ENCODE results near the gene SPSB3. TPM values are rescaled to one million over a fixed set of nuclear protein-coding genes. Genes with fewer than 3 reads are reported as not detected.
"Not testable (repeated sequence)": the region's sequence is repeated elsewhere in the genome, so short reads cannot be mapped to it uniquely, and the experiment has no call there.

Gene SPSB3
- total RNA-seq, 2 experiments from 2014 or later = 12.3 to 12.8 TPM

DNA sequence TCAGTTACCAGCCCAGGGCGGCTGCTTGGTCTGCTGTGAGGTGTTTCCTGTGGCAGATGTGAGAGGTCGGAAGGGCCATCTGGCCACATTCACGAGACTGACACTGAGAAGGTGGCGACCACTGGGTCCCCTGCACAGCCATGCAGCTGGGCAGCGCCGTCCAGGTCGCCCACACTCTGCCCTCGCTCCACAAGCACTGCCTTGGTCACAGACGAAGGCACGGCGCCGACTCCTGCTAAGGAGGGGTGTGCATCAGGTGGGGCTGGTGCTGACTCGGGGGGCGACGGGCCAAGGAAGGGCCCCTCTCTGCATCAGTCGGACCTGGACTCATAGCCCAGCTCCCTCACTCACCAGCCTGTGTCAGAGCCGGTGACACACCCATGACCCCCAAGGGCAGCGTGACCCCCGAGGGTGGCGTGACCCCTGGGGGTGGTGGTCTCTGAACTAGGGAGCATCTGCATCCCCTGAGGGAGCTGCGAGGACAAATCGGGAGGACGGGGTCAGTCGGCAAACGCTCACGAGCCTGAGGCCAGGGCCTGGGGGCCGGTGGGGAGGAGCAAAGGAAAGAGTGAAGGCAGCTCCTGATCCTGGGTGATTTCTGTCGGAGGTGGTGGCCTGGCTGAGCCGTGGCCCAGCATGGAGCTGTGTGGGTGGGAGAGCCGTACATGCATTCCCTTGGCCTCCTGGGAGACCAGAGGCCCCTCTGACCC lies 41.4 kb downstream of the SPSB3 start:
- H3K4me3 Mint-ChIP-seq = no peak overlapping the region
- H3K27me3 Mint-ChIP-seq = no peaks in the 10 kb centered on the region
- H3K9me3 Mint-ChIP-seq = no peaks in the 10 kb centered on the region
- DNase-seq = no peak
- H3K27ac Mint-ChIP-seq = no peak overlapping the region
- peaks cover 1% of the 10 kb centered on the region for H3K36me3 Mint-ChIP-seq
- H3K4me1 Mint-ChIP-seq = no peaks in the 10 kb centered on the region

- Mint-ChIP-seq H3K36me3 (peaks cover 1% of the 10 kb centered on the region), H3K4me1 (no peaks in the 10 kb centered on the region), H3K27me3 (no peaks in the 10 kb centered on the region), H3K9me3 (no peaks in the 10 kb centered on the region), H3K27ac (no peak overlapping the region), H3K4me3 (no peak overlapping the region)
- no peak for DNase-seq
These were observed 42.1 kb downstream of the SPSB3 start for GRCh38 chr16:1740234-1740633.

- peaks cover 2% of the 10 kb centered on the region for H3K36me3 Mint-ChIP-seq
- H3K27me3 Mint-ChIP-seq = no peaks in the 10 kb centered on the region
- H3K4me3 Mint-ChIP-seq = no peak overlapping the region
- DNase-seq = no peak
- H3K9me3 Mint-ChIP-seq = no peaks in the 10 kb centered on the region
- no peaks in the 10 kb centered on the region for H3K4me1 Mint-ChIP-seq
- no peak overlapping the region for H3K27ac Mint-ChIP-seq
These were observed 47.6 kb downstream of the SPSB3 start for GRCh38 chr16:1734816-1735215.

- Mint-ChIP-seq H3K4me1 (no peaks in the 10 kb centered on the region), H3K27ac (no peak overlapping the region), H3K9me3 (no peaks in the 10 kb centered on the region), H3K27me3 (no peaks in the 10 kb centered on the region), H3K4me3 (no peak overlapping the region), H3K36me3 (peaks cover 2% of the 10 kb centered on the region)
- no peak for DNase-seq
These were observed 48.2 kb downstream of the SPSB3 start for GRCh38 chr16:1734123-1734522.

- not testable (repeated sequence) for H3K9me3 Mint-ChIP-seq, H3K27ac Mint-ChIP-seq, H3K27me3 Mint-ChIP-seq, H3K36me3 Mint-ChIP-seq, H3K4me1 Mint-ChIP-seq, DNase-seq, H3K4me3 Mint-ChIP-seq
These were observed 49.8 kb downstream of the SPSB3 start for GRCh38 chr16:1732551-1732987.

DNA sequence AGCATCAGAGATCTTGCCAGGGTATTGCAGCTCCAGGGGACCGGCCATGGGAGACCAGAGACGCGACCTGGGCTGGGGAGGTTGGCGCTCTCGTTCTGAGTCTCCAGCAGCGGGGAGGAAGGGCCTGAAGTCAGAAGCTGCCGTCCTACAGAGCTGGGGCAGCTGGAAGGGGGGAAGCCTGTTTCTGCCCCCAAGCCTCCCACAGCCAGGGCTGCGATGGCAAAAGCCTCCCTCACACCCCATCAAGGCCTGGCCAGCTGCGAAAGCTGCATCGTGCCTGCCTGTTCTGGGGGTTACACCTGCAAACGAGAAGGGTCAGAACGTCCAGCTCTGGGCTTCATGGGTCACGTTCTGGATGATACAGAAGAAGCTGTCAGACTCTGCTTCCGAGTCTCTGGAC lies 50.3 kb downstream of the SPSB3 start:
- H3K36me3 Mint-ChIP-seq = peaks cover 2% of the 10 kb centered on the region
- H3K4me3 Mint-ChIP-seq = no peak overlapping the region
- H3K9me3 Mint-ChIP-seq = no peaks in the 10 kb centered on the region
- DNase-seq = no peak
- H3K4me1 Mint-ChIP-seq = no peaks in the 10 kb centered on the region
- no peaks in the 10 kb centered on the region for H3K27me3 Mint-ChIP-seq
- H3K27ac Mint-ChIP-seq = no peak overlapping the region

DNA sequence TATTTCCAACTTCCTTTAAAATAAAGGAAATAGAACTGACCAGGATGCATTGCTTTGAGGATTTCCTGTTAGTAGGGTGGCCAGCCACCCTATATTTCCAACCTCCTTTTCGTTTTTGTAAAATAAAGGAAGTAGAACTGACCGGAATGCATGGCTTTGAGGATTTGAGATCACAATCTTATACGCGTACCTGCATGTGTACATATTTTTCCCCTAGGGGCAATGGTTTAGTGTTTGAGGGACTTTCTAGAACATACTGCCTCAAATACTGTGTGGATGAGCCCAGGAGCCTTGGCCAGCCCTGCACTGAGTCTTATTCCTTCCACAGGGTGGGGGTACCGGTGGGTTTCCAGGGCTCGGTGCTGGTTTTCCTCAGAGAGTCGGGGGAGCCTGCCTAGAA lies 50.8 kb downstream of the SPSB3 start:
- DNase-seq = no peak
- Mint-ChIP-seq H3K4me3 (no peak overlapping the region), H3K27ac (no peak overlapping the region), H3K27me3 (no peaks in the 10 kb centered on the region), H3K4me1 (no peaks in the 10 kb centered on the region), H3K9me3 (no peaks in the 10 kb centered on the region), H3K36me3 (peaks cover 5% of the 10 kb centered on the region)

- peaks cover 5% of the 10 kb centered on the region for H3K36me3 Mint-ChIP-seq
- no peaks in the 10 kb centered on the region for H3K27me3 Mint-ChIP-seq
- no peaks in the 10 kb centered on the region for H3K4me1 Mint-ChIP-seq
- H3K4me3 Mint-ChIP-seq = no peak overlapping the region
- H3K9me3 Mint-ChIP-seq = no peaks in the 10 kb centered on the region
- H3K27ac Mint-ChIP-seq = no peak overlapping the region
- no peak for DNase-seq
These were observed 51.3 kb downstream of the SPSB3 start for GRCh38 chr16:1731073-1731472.

GRCh38 chr16:1729445-1729844 lies 52.9 kb downstream of the SPSB3 start:
- Mint-ChIP-seq H3K27ac (no peak overlapping the region), H3K9me3 (no peaks in the 10 kb centered on the region), H3K36me3 (peaks cover 5% of the 10 kb centered on the region), H3K27me3 (no peaks in the 10 kb centered on the region), H3K4me3 (no peak overlapping the region), H3K4me1 (no peaks in the 10 kb centered on the region)
- DNase-seq = no peak

- Mint-ChIP-seq H3K27ac (no peak overlapping the region), H3K36me3 (peaks cover 5% of the 10 kb centered on the region), H3K9me3 (no peaks in the 10 kb centered on the region), H3K4me1 (no peaks in the 10 kb centered on the region), H3K4me3 (no peak overlapping the region), H3K27me3 (no peaks in the 10 kb centered on the region)
- DNase-seq = no peak
These were observed 53.3 kb downstream of the SPSB3 start for GRCh38 chr16:1729026-1729425.

GRCh38 chr16:1727651-1728624 lies 54.4 kb downstream of the SPSB3 start:
- H3K9me3 Mint-ChIP-seq = no peaks in the 10 kb centered on the region
- H3K4me1 Mint-ChIP-seq = peaks cover 7% of the 10 kb centered on the region
- H3K36me3 Mint-ChIP-seq = peaks cover 4% of the 10 kb centered on the region
- DNase-seq = no peak
- H3K27ac Mint-ChIP-seq = no peak overlapping the region
- no peaks in the 10 kb centered on the region for H3K27me3 Mint-ChIP-seq
- no peak overlapping the region for H3K4me3 Mint-ChIP-seq

Other genes starting within 250 kb of the SPSB3 start
- 10 to 100 TPM; 21.2 to 23.7 TPM for gene TMEM204, start 248.9 kb downstream of the SPSB3 start, total RNA-seq
- 1 to 10 TPM; 7.1 to 9.5 TPM for gene IFT140, start 170.5 kb downstream of the SPSB3 start, total RNA-seq
- 10 to 100 TPM; 14.4 to 17.0 TPM for gene CRAMP1, start 170.2 kb downstream of the SPSB3 start, total RNA-seq
- 10 to 100 TPM; 91.4 to 96.2 TPM for gene JPT2, start 104.3 kb downstream of the SPSB3 start, total RNA-seq
- 10 to 100 TPM; 46.7 to 47.3 TPM for gene MAPK8IP3, start 76.4 kb downstream of the SPSB3 start, total RNA-seq
- 10 to 100 TPM; 24.5 to 24.9 TPM for gene NME3, start 11.0 kb downstream of the SPSB3 start, total RNA-seq
- 10 to 100 TPM; 17.2 to 20.1 TPM for gene EME2, start 9.8 kb downstream of the SPSB3 start, total RNA-seq
- 100 to 1,000 TPM; 187 to 190 TPM for gene MRPS34, start 9.4 kb downstream of the SPSB3 start, total RNA-seq
- gene NUBP2, start 389 bp upstream of the SPSB3 start, total RNA-seq = 10 to 100 TPM; 63.6 to 64.2 TPM
- not detected for gene IGFALS, start 11.1 kb upstream of the SPSB3 start, total RNA-seq
- 10 to 100 TPM; 22.6 to 23.9 TPM for gene HAGH, start 44.3 kb upstream of the SPSB3 start, total RNA-seq
- 10 to 100 TPM; 17.9 to 20.1 TPM for gene FAHD1, start 44.6 kb upstream of the SPSB3 start, total RNA-seq
- gene MEIOB, start 89.6 kb upstream of the SPSB3 start, total RNA-seq = under 1 TPM in 1 of 2 experiments, not detected in 1; 0.27 TPM
- not detected for gene HS3ST6, start 135.8 kb upstream of the SPSB3 start, total RNA-seq
- gene MSRB1, start 160.6 kb upstream of the SPSB3 start, total RNA-seq = 10 to 100 TPM; 21.3 to 22.4 TPM
- gene RPL3L, start 172.1 kb upstream of the SPSB3 start, total RNA-seq = not detected
- 100 to 1,000 TPM; 138 to 141 TPM for gene NDUFB10, start 177.0 kb upstream of the SPSB3 start, total RNA-seq
- 1,000 to 10,000 TPM; 5,183 to 5,266 TPM for gene RPS2, start 182.3 kb upstream of the SPSB3 start, total RNA-seq
- not detected for gene RNF151, start 184.3 kb upstream of the SPSB3 start, total RNA-seq
- 10 to 100 TPM; 66.3 to 72.6 TPM for gene TBL3, start 189.5 kb upstream of the SPSB3 start, total RNA-seq
- gene NOXO1, start 198.9 kb upstream of the SPSB3 start, total RNA-seq = under 1 TPM in 1 of 2 experiments, not detected in 1; 0.35 TPM
- gene GFER, start 201.6 kb upstream of the SPSB3 start, total RNA-seq = 10 to 100 TPM; 27.3 to 29.5 TPM
- 1 to 10 TPM; 2.0 to 3.5 TPM for gene SYNGR3, start 207.4 kb upstream of the SPSB3 start, total RNA-seq
- gene ZNF598, start 227.2 kb upstream of the SPSB3 start, total RNA-seq = 10 to 100 TPM; 98.3 to 99.8 TPM
- gene NPW, start 237.2 kb upstream of the SPSB3 start, total RNA-seq = 10 to 100 TPM; 29.1 to 34.2 TPM
- gene NHERF2, start 244.3 kb upstream of the SPSB3 start, total RNA-seq = 1 to 10 TPM; 2.4 to 3.7 TPM

Measured in activated naive CD8-positive, alpha-beta T cell treated with anti-CD3 and anti-CD28 coated beads for 36 hours (primary cell).